ENCODE measurements around the gene HEATR5A.
"Not testable (repeated sequence)": the region's sequence is repeated elsewhere in the genome, so short reads cannot be mapped to it uniquely, and the experiment has no call there.

Gene HEATR5A

GRCh38 chr14:31420319-31421111, at the start of gene HEATR5A:
TSS of gene HEATR5A (minus strand) at chr14:31420550. CDS start at chr14:31402975, 17,575 bp downstream.
- in situ Hi-C loops (cut with MboI; ENCODE audit: low sequenced_read_pairs): no loop called here

- in situ Hi-C loops (cut with MboI; ENCODE audit: low sequenced_read_pairs): no loop called here
Observed at GRCh38 chr14:31466554-31466953, 46.2 kb upstream of the HEATR5A start.

- in situ Hi-C loops (cut with MboI; ENCODE audit: low sequenced_read_pairs): no loop called here
Observed at GRCh38 chr14:31465111-31465510, 44.8 kb upstream of the HEATR5A start.

- in situ Hi-C loops (cut with MboI; ENCODE audit: low sequenced_read_pairs): not testable (repeated sequence)
Observed at GRCh38 chr14:31462450-31462849, 42.1 kb upstream of the HEATR5A start.

- in situ Hi-C loops (cut with MboI; ENCODE audit: low sequenced_read_pairs): no loop called here
Observed at GRCh38 chr14:31461545-31461944, 41.2 kb upstream of the HEATR5A start.

- in situ Hi-C loops (cut with MboI; ENCODE audit: low sequenced_read_pairs): no loop called here
Observed at GRCh38 chr14:31457665-31458659, 37.6 kb upstream of the HEATR5A start.

GRCh38 chr14:31456841-31457664, 36.7 kb upstream of the HEATR5A start, which contains the start of gene DTD2:
TSS of gene DTD2 (minus strand) at chr14:31457506. CDS start at chr14:31457393, 113 bp downstream.
- in situ Hi-C loops (cut with MboI; ENCODE audit: low sequenced_read_pairs): no loop called here

GRCh38 chr14:31449971-31450610, 29.7 kb upstream of the HEATR5A start:
- in situ Hi-C loops (cut with MboI; ENCODE audit: low sequenced_read_pairs): no loop called here

- in situ Hi-C loops (cut with MboI; ENCODE audit: low sequenced_read_pairs): no loop called here
Observed at GRCh38 chr14:31449136-31449535, 28.8 kb upstream of the HEATR5A start.

- in situ Hi-C loops (cut with MboI; ENCODE audit: low sequenced_read_pairs): no loop called here
Observed at GRCh38 chr14:31445703-31446102, 25.4 kb upstream of the HEATR5A start.

GRCh38 chr14:31442284-31442683, 21.9 kb upstream of the HEATR5A start:
- in situ Hi-C loops (cut with MboI; ENCODE audit: low sequenced_read_pairs): no loop called here

GRCh38 chr14:31441273-31442111, 21.1 kb upstream of the HEATR5A start:
- in situ Hi-C loops (cut with MboI; ENCODE audit: low sequenced_read_pairs): no loop called here

GRCh38 chr14:31440280-31440679, 19.9 kb upstream of the HEATR5A start:
- in situ Hi-C loops (cut with MboI; ENCODE audit: low sequenced_read_pairs): no loop called here

- in situ Hi-C loops (cut with MboI; ENCODE audit: low sequenced_read_pairs): no loop called here
Observed at GRCh38 chr14:31439561-31439960, 19.2 kb upstream of the HEATR5A start.

GRCh38 chr14:31437045-31437691, 16.8 kb upstream of the HEATR5A start:
- in situ Hi-C loops (cut with MboI; ENCODE audit: low sequenced_read_pairs): not testable (repeated sequence)

- in situ Hi-C loops (cut with MboI; ENCODE audit: low sequenced_read_pairs): no loop called here
Observed at GRCh38 chr14:31435276-31435675, 14.9 kb upstream of the HEATR5A start.

- in situ Hi-C loops (cut with MboI; ENCODE audit: low sequenced_read_pairs): no loop called here
Observed at GRCh38 chr14:31430634-31431264, 10.4 kb upstream of the HEATR5A start.

GRCh38 chr14:31429791-31430190, 9.4 kb upstream of the HEATR5A start:
- in situ Hi-C loops (cut with MboI; ENCODE audit: low sequenced_read_pairs): no loop called here
